NCI-H1694 treated with DMSO at 0.1 percent for 48 hours (cell line): ENCODE data around the gene PHF12.
A peak's percentile ranks its signal among the peaks of the same experiment; 100 is the strongest.
"Not testable (repeated sequence)": the region's sequence is repeated elsewhere in the genome, so short reads cannot be mapped to it uniquely, and the experiment has no call there.

ENCODE experiments used
- DNase-seq: peaks from one replicate; lab custom pipeline; 2025; lab: John Stamatoyannopoulos, UW

PHF12 gene

DNA sequence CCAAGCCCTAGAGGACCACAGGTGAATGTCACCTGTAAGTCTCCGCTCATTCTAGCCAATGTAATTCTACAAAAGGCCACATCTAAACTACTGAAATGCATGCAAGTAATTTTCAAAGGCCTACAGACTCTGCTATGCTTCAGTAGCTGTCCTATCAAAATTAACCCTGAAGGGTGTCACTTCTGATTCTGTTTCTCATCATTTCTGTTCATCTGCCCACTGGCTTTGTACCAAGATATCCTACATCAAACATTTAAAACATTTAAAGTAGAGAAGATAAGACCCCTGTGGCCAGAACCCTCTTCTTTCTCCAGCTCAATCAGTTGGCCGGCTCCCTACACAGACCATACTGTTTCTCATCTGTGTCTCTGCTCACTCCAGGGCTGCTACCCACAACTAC, 21.5 kb downstream of the PHF12 start:
- no peak for DNase-seq

GRCh38 chr17:28928061-28928460, 23.3 kb downstream of the PHF12 start:
- DNase-seq, result no peak

- DNase-seq, result no peak
These were observed 24.5 kb downstream of the PHF12 start for GRCh38 chr17:28926786-28927185.

DNA sequence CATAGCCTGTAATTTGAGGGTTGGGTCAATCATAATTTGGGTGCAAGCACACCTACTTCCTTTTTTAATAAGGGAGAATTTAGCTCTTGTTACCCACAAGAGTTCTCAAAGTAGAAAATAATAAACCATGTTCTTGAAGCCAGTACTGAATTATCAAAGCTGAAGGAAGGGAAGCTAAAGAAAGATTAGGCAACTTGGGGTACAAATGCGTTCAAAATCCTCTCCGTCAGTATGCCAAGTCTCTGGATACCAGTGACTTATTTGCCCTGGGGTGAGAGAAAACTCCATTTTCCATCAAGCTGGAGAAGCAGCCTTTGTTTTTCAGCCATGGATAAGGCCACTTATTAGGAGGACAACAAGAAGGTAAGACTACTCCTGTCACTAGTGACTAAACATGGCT, 25.0 kb downstream of the PHF12 start:
- no peak for DNase-seq

DNA sequence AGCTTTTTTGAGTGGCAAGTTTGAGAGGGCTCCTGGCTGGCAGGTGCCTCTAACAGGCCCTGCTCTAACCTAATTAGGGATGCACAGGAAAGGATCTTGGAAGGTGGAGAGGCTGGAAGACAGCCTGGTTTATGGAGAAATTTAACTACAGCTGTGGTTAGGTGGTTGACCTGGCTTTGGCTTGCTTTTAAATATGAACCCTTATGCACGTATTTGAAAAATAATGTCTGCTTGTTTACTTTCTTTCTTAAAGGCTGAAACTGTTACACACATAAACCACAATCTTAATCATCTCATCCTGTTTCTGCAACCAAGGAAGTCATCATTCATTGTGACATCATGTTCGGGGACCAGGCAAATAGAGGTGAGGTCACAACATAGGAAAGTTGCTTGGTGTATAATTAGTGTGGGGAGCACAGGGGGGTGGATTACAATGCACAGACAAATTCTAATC, 25.4 kb downstream of the PHF12 start:
- no peak for DNase-seq

DNA sequence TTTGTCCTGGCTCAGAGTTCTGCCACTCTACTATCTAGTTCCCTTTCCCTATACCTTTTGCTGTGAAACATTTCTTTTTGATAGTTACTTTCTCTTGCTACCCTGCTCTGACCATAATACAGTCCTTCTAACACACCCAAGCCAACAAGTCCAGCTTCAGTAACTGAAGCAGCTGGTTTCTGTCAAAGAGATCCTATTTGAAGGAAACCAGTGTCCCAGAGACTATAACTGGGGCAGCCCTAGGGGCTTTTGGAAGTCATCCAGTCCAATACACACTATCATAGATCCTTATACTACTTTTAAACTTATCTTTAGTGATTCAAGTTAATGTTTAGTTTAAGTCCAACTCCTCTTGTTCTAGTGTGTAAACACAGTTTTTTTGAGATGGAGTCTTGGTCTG, 31.1 kb downstream of the PHF12 start:
- no peak for DNase-seq

DNA sequence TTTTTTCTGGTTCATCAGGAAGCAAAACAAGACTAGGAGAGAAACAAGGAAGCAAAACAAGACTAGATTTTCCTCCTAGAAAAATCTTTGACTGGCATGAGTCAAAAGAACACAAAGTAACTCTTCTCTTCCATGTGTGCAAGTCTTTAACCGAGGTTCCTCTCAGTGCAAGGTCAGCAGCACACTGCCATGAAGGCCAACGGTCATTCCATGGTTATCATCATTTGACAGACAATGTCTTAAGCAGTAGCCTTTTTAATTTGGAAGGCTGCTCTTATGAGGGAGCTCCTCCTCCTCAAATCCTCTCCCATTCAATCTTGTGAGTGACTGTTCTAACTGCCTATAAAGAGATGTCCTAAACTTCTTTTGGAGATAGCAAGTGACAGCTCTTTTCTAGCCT, 33.0 kb downstream of the PHF12 start:
- DNase-seq, result no peak

- no peak for DNase-seq
These were observed 33.9 kb downstream of the PHF12 start for GRCh38 chr17:28917465-28917864.

GRCh38 chr17:28917029-28917428, 34.3 kb downstream of the PHF12 start:
- no peak for DNase-seq

DNA sequence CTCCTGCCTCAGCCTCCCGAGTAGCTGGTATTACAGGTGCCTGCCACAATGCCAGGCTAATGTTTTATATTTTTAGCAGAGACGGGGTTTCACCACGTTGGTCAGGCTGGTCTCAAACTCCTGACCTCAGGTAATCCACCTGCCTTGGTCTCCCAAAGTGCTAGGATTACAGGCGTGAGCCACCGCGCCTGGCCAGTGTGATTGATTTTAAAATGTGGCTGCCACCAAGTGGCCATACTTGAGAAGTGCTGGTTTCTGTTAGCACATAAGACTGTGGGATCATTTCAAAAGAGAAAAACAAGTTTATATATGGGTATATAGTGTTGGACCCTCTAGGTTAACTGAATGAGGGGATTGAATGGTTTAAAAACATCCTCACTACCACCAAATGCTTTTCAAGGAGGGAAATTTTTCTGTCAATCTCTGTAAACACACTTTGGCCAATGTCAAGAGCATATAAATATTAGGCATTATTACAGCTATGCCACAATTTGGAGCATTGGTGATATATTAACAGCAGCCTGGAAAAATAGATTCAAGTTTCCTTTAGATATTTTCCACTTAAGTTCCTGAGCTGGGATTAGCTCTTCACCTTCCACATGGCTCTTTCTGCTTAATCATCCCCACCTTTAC, 34.9 kb downstream of the PHF12 start:
- DNase-seq, result peak; percentile 37

DNA sequence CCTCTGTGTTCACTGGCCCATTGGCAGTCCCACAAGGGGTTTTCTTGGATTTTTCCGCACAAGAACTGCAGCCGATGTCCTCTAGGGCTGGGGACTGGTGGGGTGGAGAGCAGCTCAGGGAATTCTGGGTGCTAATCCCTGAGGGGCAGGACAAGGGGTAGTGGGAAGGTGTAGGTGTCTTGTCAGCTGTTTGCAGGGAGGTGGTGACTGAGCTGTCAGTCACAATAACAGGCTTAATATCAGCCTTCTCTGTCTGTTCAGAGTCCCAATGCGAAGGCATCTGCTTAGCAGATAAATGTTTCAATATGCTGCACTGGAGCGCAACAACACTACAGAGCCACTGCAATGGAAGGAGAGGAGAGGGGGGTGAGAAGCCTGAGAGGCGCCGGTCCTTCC, 38.4 kb downstream of the PHF12 start:
- DNase-seq, result no peak

DNA sequence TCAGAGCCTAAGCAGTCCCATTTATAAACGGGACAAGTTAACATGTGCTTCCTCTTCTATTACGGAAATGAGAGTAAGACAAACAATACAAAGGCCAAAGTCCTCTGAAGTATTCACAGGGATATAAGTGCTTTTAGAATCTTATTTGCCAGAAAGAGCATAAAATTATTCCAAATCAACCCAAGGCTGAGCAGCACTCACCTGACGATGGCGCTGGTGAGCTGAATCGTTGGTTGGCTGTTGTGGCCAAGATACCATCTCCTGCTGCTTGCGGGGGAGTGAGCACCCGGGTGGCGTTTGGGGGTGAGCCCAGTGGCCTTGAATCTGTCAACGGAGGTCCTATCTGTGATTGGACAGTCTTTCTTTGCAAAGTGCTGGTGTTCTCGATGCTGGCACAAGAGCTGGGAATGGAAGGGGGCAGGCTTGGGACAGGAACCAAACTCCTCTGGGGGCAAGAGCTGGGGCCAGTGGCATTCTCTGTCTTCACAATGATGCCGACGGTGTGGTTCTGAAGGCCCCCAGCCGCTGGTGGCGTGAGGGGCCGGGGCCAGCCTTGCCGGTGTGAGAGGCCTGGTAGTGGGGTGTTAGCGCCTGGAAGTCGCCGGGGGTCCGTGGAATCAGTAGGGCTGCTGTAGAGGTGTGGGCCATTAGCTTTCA, 38.9 kb downstream of the PHF12 start:
- no peak for DNase-seq

DNA sequence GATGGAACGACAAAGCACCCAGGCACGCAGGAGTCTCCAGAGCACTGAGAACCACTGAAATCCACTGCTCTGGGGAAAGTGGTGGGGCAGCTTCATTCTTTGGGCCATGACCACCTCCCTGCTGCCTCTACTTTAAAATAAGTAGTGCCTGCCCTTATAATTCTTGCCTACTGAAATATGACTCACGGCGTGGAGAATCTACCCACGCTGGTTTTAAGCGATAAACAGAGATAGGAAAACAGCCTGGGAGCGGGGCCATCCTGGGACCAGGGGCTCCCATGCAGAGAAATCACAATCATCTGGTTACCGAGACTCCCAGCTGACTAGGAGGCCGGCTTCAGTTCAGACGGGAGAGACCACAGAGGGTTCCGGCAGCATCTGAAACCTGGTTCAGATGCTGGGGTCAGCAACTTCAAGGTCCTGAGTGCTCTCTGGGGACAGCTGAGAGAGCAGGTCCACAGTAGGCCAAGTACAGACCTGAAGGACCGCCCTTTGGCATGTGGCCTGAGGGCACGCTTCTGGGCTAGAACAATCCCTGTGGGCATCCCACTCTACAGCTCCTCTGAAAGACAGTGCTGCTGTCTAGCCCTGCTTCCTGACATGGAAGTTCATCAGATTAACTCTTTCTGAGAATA, 39.8 kb downstream of the PHF12 start:
- no peak for DNase-seq

DNA sequence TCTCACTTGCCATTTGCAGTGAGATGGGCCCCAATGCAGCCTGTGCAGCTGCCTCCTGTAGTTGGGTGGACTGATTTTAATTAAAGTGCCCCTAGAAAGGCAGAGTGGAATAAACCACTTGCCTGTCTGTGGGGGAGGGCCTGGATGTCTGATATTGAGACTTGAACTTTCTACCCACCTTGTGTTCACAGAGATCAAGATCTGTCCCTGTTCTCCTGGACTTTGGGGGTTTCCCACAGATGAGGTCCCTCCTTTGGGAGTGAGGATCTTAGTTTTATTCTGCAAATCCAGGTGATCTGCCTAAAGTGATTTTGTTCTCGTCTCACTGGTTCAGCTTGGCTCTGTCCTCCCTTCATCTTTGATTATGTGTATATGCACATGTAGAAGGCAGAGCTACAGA, 40.8 kb downstream of the PHF12 start:
- DNase-seq, result no peak

DNA sequence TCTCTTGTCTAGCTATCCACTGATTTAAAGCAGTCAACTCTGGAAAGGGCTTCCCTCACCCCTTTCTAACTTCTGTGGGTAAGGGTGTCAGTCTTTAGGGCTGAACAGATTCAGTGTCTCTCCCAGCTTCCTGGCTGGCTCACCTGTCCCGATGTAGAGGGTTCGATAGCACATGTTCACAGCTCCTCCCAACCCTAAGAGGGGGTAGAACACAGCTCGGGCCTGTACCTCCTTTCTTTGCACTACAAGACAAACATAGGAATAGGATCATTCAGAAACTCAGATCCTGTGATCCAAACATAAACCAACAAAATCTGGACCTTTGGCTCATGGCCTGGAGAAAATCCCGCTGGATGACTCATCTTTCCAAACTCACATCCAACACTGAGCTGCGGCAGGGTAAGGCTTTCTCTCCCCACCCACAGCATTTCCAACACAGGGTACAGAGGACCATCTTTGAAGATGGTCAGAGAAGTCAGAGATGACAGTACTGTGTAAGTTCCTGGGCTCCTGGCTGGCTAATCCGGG, 42.6 kb downstream of the PHF12 start:
- no peak for DNase-seq

GRCh38 chr17:28907709-28908475, 43.4 kb downstream of the PHF12 start:
- no peak for DNase-seq

GRCh38 chr17:28906706-28907438, 44.4 kb downstream of the PHF12 start:
- no peak for DNase-seq

DNA sequence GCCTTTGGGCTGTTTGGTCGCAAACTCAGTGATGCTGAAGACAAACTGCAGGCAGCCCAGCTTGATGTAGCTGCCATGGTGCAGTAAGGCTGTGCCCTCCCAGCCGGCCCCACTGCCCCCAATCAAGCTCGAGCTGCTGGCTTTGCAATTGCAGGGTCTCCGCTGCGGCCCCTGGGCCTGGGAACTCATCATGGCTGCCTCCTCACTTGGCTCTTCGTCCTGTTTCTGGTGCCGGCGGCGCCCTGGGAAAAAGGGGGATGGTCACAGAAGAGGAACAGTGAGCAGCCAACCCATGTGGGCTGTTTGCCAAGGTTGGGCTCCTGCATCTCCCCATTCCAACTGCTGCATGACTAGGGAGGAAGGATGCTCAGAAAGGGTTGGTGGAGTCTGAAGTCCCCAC, 45.0 kb downstream of the PHF12 start:
- no peak for DNase-seq

GRCh38 chr17:28904800-28905199, 46.5 kb downstream of the PHF12 start:
- no peak for DNase-seq

DNA sequence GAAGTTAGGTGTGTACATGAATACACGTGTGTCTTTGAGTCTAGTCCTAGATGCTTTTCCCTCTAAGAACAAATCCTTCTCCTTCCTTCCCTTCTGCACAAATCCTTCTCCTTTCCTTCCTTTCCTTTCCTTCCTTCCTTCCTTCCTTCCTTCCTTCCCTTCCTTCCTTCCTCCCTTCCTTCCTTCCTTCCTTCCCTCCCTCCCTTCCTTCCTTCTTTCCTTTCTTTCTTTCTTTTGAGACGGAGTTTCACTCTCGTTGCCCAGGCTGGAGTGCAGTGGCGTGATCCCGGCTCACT, 47.8 kb downstream of the PHF12 start:
- DNase-seq, result not testable (repeated sequence)

- DNase-seq, result peak; percentile 92
These were observed 48.3 kb downstream of the PHF12 start, which contains the start of gene DHRS13 for GRCh38 chr17:28902819-28903545. DHRS13 (minus strand) TSS chr17:28903079; CDS start chr17:28902944, 135 bp downstream.
